Measurements from ENCODE around the gene ERCC1.

The ERCC1 gene

DNA sequence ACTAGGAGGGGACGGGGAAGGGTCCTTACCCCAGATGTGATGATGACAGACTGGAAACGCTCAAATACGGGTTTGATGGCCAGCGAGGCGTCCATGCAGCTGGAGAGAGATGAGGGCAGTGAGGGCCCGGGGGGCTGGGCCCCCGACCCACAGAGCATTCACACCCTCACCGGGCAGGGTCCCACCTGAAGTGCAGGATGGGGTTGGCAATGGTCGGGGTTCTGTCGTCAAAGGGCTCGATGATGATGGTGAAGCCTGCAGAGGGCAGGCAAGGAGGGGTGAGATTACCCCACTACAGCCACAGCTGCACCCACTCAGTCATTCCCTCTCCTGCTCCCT is 66.3 kb downstream of the ERCC1 start:
- peaks cover 97% of the 10 kb centered on the region for H3K36me3 ChIP-seq
- no peak overlapping the region for H3K4me3 ChIP-seq
- no peaks in the 10 kb centered on the region for H3K27me3 ChIP-seq
- no peaks in the 10 kb centered on the region for H3K4me1 ChIP-seq
- no peak overlapping the region for H3K27ac ChIP-seq
- TF ChIP-seq Cebpa-rat (IDR thresholded peaks at IDR 0.05): no peak
- no peaks in the 10 kb centered on the region for H3K9me3 ChIP-seq
- no peak overlapping the region for H3K4me2 ChIP-seq
- H4K20me1 ChIP-seq: no peaks in the 10 kb centered on the region
- no peak overlapping the region for H3K9ac ChIP-seq

All from BLaER1 (cell line).